ENCODE measurements around the gene ZDHHC4.

- TF ChIP-seq POLR2A (IDR thresholded peaks at IDR 0.05; ENCODE audit: low read length) = no peak
- TF ChIP-seq GATA1 (IDR thresholded peaks at IDR 0.05; ENCODE audit: low read depth, low read length) = no peak
These were observed 31.7 kb upstream of the ZDHHC4 start for GRCh38 chr7:6545398-6546126.
